GM19372 (cell line): Measurements from ENCODE around the gene TBC1D19.

ENCODE experiments used
- ATAC-seq: cut with Tn5 transposase; IDR thresholded peaks from one replicate; pipeline ENCODE4 v1.9.1; 2021; ENCODE audit warnings: mild to moderate bottlenecking, low read depth, moderate library complexity; ENCODE audit not compliant: unreplicated experiment

TBC1D19 gene

DNA sequence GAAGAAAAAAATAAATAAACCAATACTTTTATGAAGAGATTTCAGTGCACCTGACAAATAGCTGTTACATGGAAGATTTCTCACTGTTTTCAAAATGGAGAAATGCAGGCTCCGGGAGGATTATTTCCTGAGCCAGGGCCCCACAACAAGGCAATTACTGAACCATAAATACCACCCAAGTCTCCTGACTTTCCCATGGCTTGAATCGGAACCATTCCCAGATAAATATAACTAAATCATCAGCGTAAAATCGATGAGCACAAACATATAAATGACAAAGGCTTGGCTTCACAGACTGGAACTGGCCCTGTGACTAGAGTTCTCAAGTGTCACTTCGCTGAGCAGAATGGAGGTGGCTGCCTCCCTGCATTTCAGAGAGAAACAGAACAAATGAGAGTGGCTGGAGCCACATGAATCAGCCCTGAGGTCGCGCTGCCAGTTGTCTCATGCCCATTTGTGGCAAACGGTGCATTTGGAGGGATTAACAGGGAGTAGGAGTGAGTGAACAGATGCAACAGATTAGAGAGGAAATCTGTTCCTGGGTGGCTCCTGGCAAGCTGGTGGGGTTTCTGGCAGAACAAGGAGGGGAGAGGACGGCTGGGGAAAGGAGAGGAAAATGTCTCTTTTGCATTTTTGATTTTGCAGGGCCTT lies 219.5 kb downstream of the TBC1D19 start:
- no peak for ATAC-seq

DNA sequence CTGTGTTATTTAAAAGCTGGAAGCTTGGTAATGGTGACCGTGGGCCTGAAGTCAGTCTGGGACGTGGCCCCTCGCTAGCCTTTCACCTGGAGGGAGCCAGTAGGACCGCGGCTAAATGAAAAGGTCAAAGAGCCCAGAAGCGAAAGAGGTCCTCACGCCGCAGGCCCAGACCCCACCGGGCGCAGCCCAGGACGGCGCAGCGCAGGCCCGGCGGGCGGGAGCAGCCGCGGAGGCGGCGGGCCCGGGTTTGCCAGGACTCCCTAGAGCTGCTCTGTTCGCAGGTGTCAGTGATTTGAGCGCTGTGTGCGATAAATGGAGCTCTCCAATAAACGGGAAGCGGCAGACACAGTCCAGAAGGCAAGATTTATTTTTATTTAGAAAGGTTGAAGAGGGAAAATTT lies 220.6 kb downstream of the TBC1D19 start:
- no peak for ATAC-seq

DNA sequence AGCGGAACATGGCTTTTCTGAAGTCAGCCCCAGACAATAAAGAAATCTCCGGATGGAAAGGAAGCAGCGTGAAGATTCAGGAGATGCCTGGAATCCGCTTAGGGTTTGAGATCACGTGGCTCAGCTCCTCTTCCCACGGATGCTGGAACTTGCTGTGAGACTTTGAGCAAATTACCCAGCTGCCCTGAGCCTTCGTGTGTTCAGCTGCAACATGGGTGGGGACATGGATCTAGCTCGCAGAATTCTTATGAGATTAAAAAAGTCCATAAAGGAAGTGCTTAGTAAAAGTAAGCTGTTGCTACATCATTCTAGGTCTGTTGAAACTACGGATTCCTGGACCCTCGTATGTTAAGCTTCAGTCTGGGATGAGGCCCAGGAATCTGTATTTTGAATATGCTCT lies 221.0 kb downstream of the TBC1D19 start:
- ATAC-seq: no peak
